Mesendoderm (in vitro differentiated cells): Measurements from ENCODE around the gene CMTM7.

Experiments used
- DNase-seq: peaks from one replicate; pipeline ENCODE4 v3.0.0; 2013
- H2AK5ac ChIP-seq: 2 replicates; pipeline ENCODE4 v1.6.1; 2013; ENCODE audit warnings: low read length, inconsistent platforms
- H2BK120ac ChIP-seq: 2 replicates; pipeline ENCODE4 v1.6.1; 2013; ENCODE audit warnings: low read depth, mild to moderate bottlenecking, low read length, moderate library complexity, mixed read lengths
- H2BK15ac ChIP-seq: replicated peaks from 2 replicates; pipeline ENCODE4 v1.6.1; 2013; ENCODE audit warnings: low read depth, mild to moderate bottlenecking, moderate library complexity
- H2BK5ac ChIP-seq: 2 replicates; pipeline ENCODE4 v1.6.1; 2013; ENCODE audit warnings: low read length, inconsistent platforms
- H3K18ac ChIP-seq: 2 replicates; pipeline ENCODE4 v1.6.1; 2013; ENCODE audit warnings: mild to moderate bottlenecking, low read length, mixed read lengths
- H3K23ac ChIP-seq: one replicate; pipeline ENCODE4 v1.6.1; 2013; ENCODE audit warnings: low read length
- H3K27ac ChIP-seq: 2 replicates; pipeline ENCODE4 v1.5.1; 2013; ENCODE audit warnings: low read depth, mild to moderate bottlenecking, inconsistent platforms, low read length, moderate library complexity
- H3K27me3 ChIP-seq: 2 replicates; pipeline ENCODE4 v1.6.1; 2013; ENCODE audit warnings: low read length, control low read depth, mild to moderate bottlenecking, inconsistent platforms; ENCODE audit not compliant: insufficient read depth, poor library complexity
- H3K36me3 ChIP-seq: 2 replicates; pipeline ENCODE4 v1.6.1; 2013; ENCODE audit warnings: low read length, inconsistent platforms; ENCODE audit not compliant: control insufficient read depth, insufficient read depth
- H3K4ac ChIP-seq: one replicate; pipeline ENCODE4 v1.6.1; 2013; ENCODE audit warnings: low read depth, mild to moderate bottlenecking, low read length, moderate library complexity
- H3K4me1 ChIP-seq: 2 replicates; pipeline ENCODE4 v1.6.1; 2013; ENCODE audit warnings: low read depth, low read length, inconsistent platforms; ENCODE audit not compliant: control insufficient read depth
- H3K4me2 ChIP-seq: 2 replicates; pipeline ENCODE4 v1.6.1; 2013; ENCODE audit warnings: low read length
- H3K4me3 ChIP-seq: 2 replicates; pipeline ENCODE4 v1.5.1; 2013; ENCODE audit warnings: mild to moderate bottlenecking, low read length
- H3K56ac ChIP-seq: one replicate; pipeline ENCODE4 v1.6.1; 2013; ENCODE audit warnings: low read length
- H3K79me1 ChIP-seq: 2 replicates; pipeline ENCODE4 v1.6.1; 2013; ENCODE audit warnings: low read length, inconsistent platforms
- H3K79me2 ChIP-seq: 2 replicates; pipeline ENCODE4 v1.6.1; 2013; ENCODE audit warnings: mild to moderate bottlenecking, low read length; ENCODE audit not compliant: control insufficient read depth, insufficient read depth
- H3K9ac ChIP-seq: 2 replicates; pipeline ENCODE4 v1.6.1; 2013; ENCODE audit warnings: low read length, inconsistent platforms
- H4K5ac ChIP-seq: one replicate; pipeline ENCODE4 v1.6.1; 2013; ENCODE audit warnings: low read length
- H4K8ac ChIP-seq: one replicate; pipeline ENCODE4 v1.6.1; 2013; ENCODE audit warnings: low read depth, mild to moderate bottlenecking, control low read depth, low read length, moderate library complexity
- WGBS: extraction: QIAGEN DNeasy Blood & Tissue Kit; methylation state at CpG from one replicate; pipeline ENCODE4 v1.1.7; 2013; ENCODE audit warnings: low lambda C conversion rate, missing lambda C conversion rate; ENCODE audit not compliant: insufficient coverage; ENCODE audit errors: extremely low coverage; 5-methylcytosine and 5-hydroxymethylcytosine counted together

The CMTM7 gene

DNA sequence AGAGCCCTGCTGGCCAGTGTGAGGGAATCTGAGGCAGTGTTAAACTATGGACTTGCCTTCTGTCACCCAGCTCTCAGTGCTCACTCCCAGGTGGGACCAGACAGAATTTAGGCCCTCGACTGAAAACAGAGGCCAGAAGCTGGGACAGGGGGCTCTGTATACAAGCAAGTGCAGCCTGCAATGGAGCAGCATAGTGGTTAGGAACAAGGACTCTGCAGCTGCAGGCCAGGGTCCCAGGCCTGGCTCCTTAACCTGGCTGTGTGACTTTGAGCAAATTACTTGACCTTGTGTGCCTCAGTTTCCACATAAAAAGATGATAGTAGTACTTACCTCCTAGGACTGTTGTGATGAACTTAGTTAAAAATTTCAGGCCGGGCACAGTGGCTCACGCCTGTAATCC, 39.8 kb downstream of the CMTM7 start:
- Histone ChIP-seq H3K79me2 (peaks cover 6% of the 10 kb centered on the region), H3K9ac (no peak overlapping the region)
- no peak for DNase-seq

DNA sequence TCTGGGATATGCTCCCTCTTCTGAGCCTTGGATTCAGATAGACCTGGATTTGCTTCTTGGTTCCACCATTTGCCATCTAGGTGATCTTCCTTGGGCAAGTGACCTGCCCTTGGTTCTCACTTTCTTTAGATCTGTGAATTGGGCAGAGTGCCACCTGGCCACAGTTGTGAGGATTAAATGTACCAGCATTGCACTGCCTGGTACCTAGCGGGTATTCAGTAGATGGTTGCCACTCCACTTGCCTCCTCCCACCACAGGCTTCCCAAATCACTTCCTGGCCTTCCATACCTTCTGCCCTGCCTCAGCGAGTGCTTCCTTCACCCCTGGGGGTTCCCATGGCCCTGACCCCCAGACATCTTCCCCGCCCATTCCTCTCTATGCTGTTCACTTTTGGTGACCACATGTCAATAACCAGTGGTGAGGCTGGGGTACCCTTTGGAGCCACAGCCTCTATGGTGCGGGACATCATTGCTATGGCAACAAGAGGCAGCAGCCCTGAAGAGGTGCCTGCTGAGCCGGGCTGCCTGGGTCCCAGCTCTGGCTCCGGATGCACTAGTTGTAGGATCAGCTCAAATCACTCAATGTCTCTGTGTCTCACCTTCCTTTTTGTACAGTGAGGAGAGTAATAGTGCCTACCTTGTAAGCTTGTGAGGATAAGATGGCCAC, 40.5 kb downstream of the CMTM7 start:
- Histone ChIP-seq H3K23ac (no peak overlapping the region), H3K27me3 (no peaks in the 10 kb centered on the region), H3K79me1 (peaks cover 19% of the 10 kb centered on the region), H2BK5ac (no peak overlapping the region), H3K79me2 (peaks cover 8% of the 10 kb centered on the region), H3K36me3 (no peaks in the 10 kb centered on the region), H4K8ac (no peak overlapping the region), H3K9ac (no peak overlapping the region), H3K56ac (no peak overlapping the region), H2AK5ac (no peak overlapping the region), H4K5ac (no peak overlapping the region), H2BK15ac (no peak overlapping the region), H3K18ac (no peak overlapping the region), H2BK120ac (no peak overlapping the region), H3K4ac (no peak overlapping the region), H3K4me1 (no peaks in the 10 kb centered on the region), H3K4me3 (no peak overlapping the region), H3K4me2 (no peak overlapping the region), H3K27ac (no peak overlapping the region)
- DNase-seq = no peak
- no CpG with 5 or more reads among the region's 6 CpGs for WGBS

More for the DNA sequence above, 39.8 kb downstream of the CMTM7 start:
- no peaks in the 10 kb centered on the region for H3K36me3 ChIP-seq
- no peaks in the 10 kb centered on the region for H3K27me3 ChIP-seq
- H3K79me1 ChIP-seq = peaks cover 18% of the 10 kb centered on the region
- H4K8ac ChIP-seq = no peak overlapping the region
- no peak overlapping the region for H3K4me3 ChIP-seq
- no peak overlapping the region for H4K5ac ChIP-seq
- no peak overlapping the region for H3K23ac ChIP-seq
- H3K4me2 ChIP-seq = no peak overlapping the region
- H3K4ac ChIP-seq = no peak overlapping the region
- H3K4me1 ChIP-seq = no peaks in the 10 kb centered on the region
- no peak overlapping the region for H2BK120ac ChIP-seq
- H2BK15ac ChIP-seq = no peak overlapping the region
- no peak overlapping the region for H3K27ac ChIP-seq
- no peak overlapping the region for H3K56ac ChIP-seq
- WGBS = no CpG with 5 or more reads among the region's 3 CpGs
- no peak overlapping the region for H3K18ac ChIP-seq
- no peak overlapping the region for H2BK5ac ChIP-seq
- H2AK5ac ChIP-seq = no peak overlapping the region

DNA sequence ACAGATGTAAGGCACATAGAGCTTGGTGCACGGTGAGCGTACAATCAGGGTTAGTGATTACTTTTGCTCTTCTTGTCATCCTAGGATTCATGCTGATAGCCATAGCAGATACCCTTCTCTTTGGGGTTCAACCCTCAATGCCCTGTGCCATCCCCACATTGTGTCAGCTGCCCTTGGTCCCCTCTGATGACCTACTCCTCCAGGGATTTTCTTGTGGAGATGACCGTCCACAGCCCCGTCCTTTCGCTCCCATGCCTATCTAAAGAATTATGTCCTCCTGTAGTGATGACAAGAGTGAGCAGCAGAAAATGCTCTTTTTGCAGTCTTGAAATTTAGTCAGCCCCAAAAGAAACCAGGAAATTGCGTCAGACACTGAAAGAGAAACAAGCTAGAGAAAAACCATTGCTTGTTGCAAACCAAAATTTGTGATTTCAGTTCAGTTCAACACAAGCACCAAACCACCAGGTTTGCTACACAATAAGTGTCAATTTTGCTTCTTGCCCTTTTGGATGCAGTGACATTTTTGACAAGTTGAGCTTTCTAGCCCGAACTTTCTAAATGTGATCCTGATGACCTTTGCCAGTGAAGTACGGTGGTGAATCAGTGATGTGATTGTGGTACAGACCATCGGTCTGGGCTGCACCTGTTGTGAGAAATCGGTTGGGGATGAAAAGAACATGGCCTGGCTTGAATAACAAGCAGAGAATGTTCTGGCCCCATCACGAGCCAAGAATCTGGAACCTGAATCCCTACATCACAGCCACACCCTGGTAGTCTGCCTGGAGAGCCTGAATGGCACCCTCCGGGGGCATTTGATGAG, 41.3 kb downstream of the CMTM7 start:
- no peaks in the 10 kb centered on the region for H3K27me3 ChIP-seq
- no peak overlapping the region for H3K4me3 ChIP-seq
- no peak for DNase-seq
- no peak overlapping the region for H4K5ac ChIP-seq
- H3K4me2 ChIP-seq = no peak overlapping the region
- no peak overlapping the region for H2BK15ac ChIP-seq
- H3K56ac ChIP-seq = no peak overlapping the region
- H3K9ac ChIP-seq = no peak overlapping the region
- H3K36me3 ChIP-seq = no peaks in the 10 kb centered on the region
- peaks cover 18% of the 10 kb centered on the region for H3K79me1 ChIP-seq
- no peak overlapping the region for H3K23ac ChIP-seq
- no peaks in the 10 kb centered on the region for H3K4me1 ChIP-seq
- no peak overlapping the region for H4K8ac ChIP-seq
- no peak overlapping the region for H2BK5ac ChIP-seq
- no peak overlapping the region for H2BK120ac ChIP-seq
- peaks cover 8% of the 10 kb centered on the region for H3K79me2 ChIP-seq
- no peak overlapping the region for H2AK5ac ChIP-seq
- no peak overlapping the region for H3K18ac ChIP-seq
- no peak overlapping the region for H3K4ac ChIP-seq
- no peak overlapping the region for H3K27ac ChIP-seq
- no CpG with 5 or more reads among the region's 12 CpGs for WGBS

DNA sequence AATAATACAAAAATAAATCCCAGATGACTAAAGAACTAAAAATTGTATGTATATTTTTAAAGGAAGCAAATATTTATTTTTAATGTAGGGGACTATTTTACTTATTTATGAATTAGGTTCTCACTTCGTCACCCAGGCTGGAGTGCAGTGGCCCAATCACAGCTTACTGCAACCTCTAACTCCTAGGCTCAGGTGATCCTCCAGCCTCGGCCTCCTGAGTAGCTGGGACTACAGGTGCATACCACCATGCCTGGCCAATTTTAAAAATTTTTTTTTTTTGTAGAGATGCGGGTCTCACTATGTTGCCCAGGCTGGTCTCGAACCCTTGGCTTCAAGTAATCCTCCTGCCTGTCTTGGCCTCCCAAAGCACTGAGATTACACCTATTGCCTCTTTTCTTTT, 42.6 kb downstream of the CMTM7 start:
- no peak for DNase-seq
- H3K18ac ChIP-seq = no peak overlapping the region
- no peaks in the 10 kb centered on the region for H3K27me3 ChIP-seq
- H2BK5ac ChIP-seq = no peak overlapping the region
- H2AK5ac ChIP-seq = no peak overlapping the region
- no peak overlapping the region for H3K27ac ChIP-seq
- H4K8ac ChIP-seq = no peak overlapping the region
- no peak overlapping the region for H4K5ac ChIP-seq
- no peak overlapping the region for H2BK120ac ChIP-seq
- H3K56ac ChIP-seq = no peak overlapping the region
- no peak overlapping the region for H3K23ac ChIP-seq
- no peak overlapping the region for H3K4ac ChIP-seq
- H3K79me1 ChIP-seq = peaks cover 18% of the 10 kb centered on the region
- no CpG with 5 or more reads among the region's 4 CpGs for WGBS
- no peak overlapping the region for H3K4me3 ChIP-seq
- no peaks in the 10 kb centered on the region for H3K4me1 ChIP-seq
- no peak overlapping the region for H3K4me2 ChIP-seq
- peaks cover 5% of the 10 kb centered on the region for H3K79me2 ChIP-seq
- H3K36me3 ChIP-seq = no peaks in the 10 kb centered on the region
- no peak overlapping the region for H3K9ac ChIP-seq
- H2BK15ac ChIP-seq = no peak overlapping the region

DNA sequence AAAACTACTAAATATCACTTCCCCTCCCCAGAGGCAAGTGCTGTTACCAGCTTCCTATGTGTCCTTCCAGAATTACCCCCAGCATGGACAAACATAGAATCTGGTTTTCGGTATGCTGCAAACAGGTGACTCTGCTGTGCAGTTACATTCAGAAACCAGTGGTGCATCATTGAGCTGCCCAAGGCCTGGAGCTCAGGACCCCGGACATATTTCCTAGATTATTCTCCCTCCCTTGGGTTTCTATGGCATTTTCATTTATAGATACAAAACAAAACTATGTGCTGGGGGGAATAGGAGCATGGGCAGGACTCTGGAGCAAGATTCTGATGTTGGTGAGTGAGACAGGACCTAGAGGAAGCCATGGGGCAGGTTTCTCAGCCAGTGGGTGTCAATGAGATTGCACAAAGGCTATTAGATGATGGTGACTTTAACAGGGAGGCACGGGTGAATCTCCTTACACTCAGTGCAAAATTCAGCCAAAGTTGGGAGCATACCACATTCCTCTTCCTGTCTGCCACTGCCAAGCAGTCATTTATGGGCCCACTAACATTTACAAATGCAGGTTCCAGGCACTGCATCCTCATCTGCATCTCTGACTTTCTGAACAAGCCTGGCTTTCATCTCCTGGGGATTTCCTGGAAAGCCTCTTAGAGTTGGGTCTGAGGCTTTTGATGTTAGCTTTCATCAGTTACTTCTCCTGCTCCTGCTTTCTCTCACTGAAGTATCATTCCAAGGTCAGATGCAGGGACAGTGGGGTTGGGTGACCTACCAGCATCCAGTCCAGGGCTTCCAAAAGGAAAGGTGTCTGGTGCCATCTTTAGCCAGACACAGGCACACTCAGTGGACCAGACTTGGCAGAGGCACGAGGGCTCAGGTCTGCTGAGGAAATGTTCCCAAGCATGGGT, 44.5 kb downstream of the CMTM7 start:
- Histone ChIP-seq H4K5ac (no peak overlapping the region), H3K79me2 (peaks cover 2% of the 10 kb centered on the region), H3K4me3 (no peak overlapping the region), H4K8ac (no peak overlapping the region), H3K27me3 (no peaks in the 10 kb centered on the region), H3K9ac (no peak overlapping the region), H3K4me1 (no peaks in the 10 kb centered on the region), H3K27ac (no peak overlapping the region), H2BK15ac (no peak overlapping the region), H3K18ac (no peak overlapping the region), H3K79me1 (peaks cover 12% of the 10 kb centered on the region), H3K56ac (no peak overlapping the region), H3K4me2 (no peak overlapping the region), H3K4ac (no peak overlapping the region), H2BK5ac (no peak overlapping the region), H3K36me3 (no peaks in the 10 kb centered on the region), H2AK5ac (no peak overlapping the region), H2BK120ac (no peak overlapping the region), H3K23ac (no peak overlapping the region)
- no CpG with 5 or more reads among the region's 4 CpGs for WGBS
- DNase-seq = no peak
